ENCODE results near the gene ATP6V1B1. TPM values are rescaled to one million over a fixed set of nuclear protein-coding genes. Genes with fewer than 3 reads are reported as not detected.

The ATP6V1B1 gene
- total and polyA plus RNA-seq, 4 donors = not detected

- Histone ChIP-seq H3K27ac (ENCODE audit: low read depth in 1 of 2, low read length in 2 of 2) (no peak overlapping the region), H3K9me3 (ENCODE audit: control insufficient read depth in 4 of 4, low read length in 3 of 4) (no peaks in the 10 kb centered on the region), H3K9ac (ENCODE audit: low read depth in 1 of 2, low read length in 2 of 2) (no peak overlapping the region), H3K36me3 (ENCODE audit: control insufficient read depth in 4 of 4, insufficient read depth in 3 of 4, low read depth in 1 of 4, low read length in 3 of 4) (no peaks in the 10 kb centered on the region), H3K27me3 (ENCODE audit: control insufficient read depth in 4 of 4, insufficient read depth in 4 of 4, low read length in 3 of 4) (peaks cover 4 to 34% (median 23%) of the 10 kb centered on the region in 4 donors), H3K4me3 (ENCODE audit: low read depth in 1 of 3, low read length in 3 of 3) (no peak overlapping the region), H3K4me1 (ENCODE audit: control insufficient read depth in 4 of 4, insufficient read depth in 4 of 4, low read length in 3 of 4) (peaks cover 6 to 25% (median 16%) of the 10 kb centered on the region in 4 donors)
- no peak for TF ChIP-seq HNF4A (conservative IDR thresholded peaks at IDR 0.05)
- TF ChIP-seq, protein P1, sequence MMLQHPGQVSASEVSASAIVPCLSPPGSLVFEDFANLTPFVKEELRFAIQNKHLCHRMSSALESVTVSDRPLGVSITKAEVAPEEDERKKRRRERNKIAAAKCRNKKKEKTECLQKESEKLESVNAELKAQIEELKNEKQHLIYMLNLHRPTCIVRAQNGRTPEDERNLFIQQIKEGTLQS (IDR thresholded peaks at IDR 0.05) = no peak
- TF ChIP-seq RAD21 (IDR thresholded peaks at IDR 0.05) = no peak
- no peak for TF ChIP-seq FOXA1 (IDR thresholded peaks at IDR 0.05)
- TF ChIP-seq JUND (IDR thresholded peaks at IDR 0.05) = no peak
- TF ChIP-seq GABPA (IDR thresholded peaks at IDR 0.05 in 1 of 2, conservative IDR thresholded peaks at IDR 0.05 in 1 of 2) = no peak
- no peak for TF ChIP-seq NR2F2 (IDR thresholded peaks at IDR 0.05)
- no peak for TF ChIP-seq FOXA2 (IDR thresholded peaks at IDR 0.05)
- TF ChIP-seq, protein P2, sequence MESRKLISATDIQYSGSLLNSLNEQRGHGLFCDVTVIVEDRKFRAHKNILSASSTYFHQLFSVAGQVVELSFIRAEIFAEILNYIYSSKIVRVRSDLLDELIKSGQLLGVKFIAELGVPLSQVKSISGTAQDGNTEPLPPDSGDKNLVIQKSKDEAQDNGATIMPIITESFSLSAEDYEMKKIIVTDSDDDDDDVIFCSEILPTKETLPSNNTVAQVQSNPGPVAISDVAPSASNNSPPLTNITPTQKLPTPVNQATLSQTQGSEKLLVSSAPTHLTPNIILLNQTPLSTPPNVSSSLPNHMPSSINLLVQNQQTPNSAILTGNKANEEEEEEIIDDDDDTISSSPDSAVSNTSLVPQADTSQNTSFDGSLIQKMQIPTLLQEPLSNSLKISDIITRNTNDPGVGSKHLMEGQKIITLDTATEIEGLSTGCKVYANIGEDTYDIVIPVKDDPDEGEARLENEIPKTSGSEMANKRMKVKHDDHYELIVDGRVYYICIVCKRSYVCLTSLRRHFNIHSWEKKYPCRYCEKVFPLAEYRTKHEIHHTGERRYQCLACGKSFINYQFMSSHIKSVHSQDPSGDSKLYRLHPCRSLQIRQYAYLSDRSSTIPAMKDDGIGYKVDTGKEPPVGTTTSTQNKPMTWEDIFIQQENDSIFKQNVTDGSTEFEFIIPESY (IDR thresholded peaks at IDR 0.05) = no peak
- TF ChIP-seq EGR1 (IDR thresholded peaks at IDR 0.05; ENCODE audit: low read depth in 2 of 2) = no peak
- TF ChIP-seq TAF1 (conservative IDR thresholded peaks at IDR 0.05) = no peak
- no peak for DNase-seq (ENCODE audit: low spot score)
- WGBS = 21% methylated on average over 25 of the region's 25 CpGs
Measured at GRCh38 chr2:70895998-70896764, 39.5 kb upstream of the ATP6V1B1 start.

DNA sequence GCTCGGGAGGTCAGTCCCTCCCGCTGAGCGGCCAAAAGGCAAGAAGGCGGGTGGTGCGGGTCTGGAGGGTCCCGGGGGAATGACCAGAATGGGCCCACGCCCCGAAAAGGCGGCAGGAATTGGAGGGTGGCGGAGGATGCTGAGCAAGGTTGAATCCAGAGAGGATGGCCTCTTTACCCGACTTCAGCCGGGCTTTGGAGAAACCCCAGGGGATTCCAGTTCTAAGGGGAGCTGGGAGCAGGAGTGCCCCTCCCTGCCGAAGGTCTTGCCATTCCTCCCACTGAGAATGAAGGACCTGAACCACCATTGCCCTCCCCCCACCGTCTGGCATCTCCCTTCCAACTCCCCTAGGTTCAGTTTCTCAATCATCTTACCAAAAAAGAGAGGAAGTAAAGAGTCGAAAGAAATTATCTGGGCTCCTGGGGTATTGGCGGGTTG lies 38.9 kb upstream of the ATP6V1B1 start:
- Histone ChIP-seq H3K9ac (ENCODE audit: low read depth in 1 of 2, low read length in 2 of 2) (no peak overlapping the region), H3K4me3 (ENCODE audit: low read depth in 1 of 3, low read length in 3 of 3) (no peak overlapping the region), H3K27me3 (ENCODE audit: control insufficient read depth in 4 of 4, insufficient read depth in 4 of 4, low read length in 3 of 4) (peaks cover 4 to 29% (median 21%) of the 10 kb centered on the region in 4 donors), H3K36me3 (ENCODE audit: control insufficient read depth in 4 of 4, insufficient read depth in 3 of 4, low read depth in 1 of 4, low read length in 3 of 4) (no peaks in the 10 kb centered on the region), H3K4me1 (ENCODE audit: control insufficient read depth in 4 of 4, insufficient read depth in 4 of 4, low read length in 3 of 4) (peaks cover 8 to 31% (median 20%) of the 10 kb centered on the region in 4 donors), H3K9me3 (ENCODE audit: control insufficient read depth in 4 of 4, low read length in 3 of 4) (no peaks in the 10 kb centered on the region), H3K27ac (ENCODE audit: low read depth in 1 of 2, low read length in 2 of 2) (no peak overlapping the region)
- TF ChIP-seq JUND (IDR thresholded peaks at IDR 0.05) = no peak
- TF ChIP-seq TAF1 (conservative IDR thresholded peaks at IDR 0.05) = no peak
- TF ChIP-seq FOXA2 (IDR thresholded peaks at IDR 0.05) = no peak
- TF ChIP-seq, protein P2 (IDR thresholded peaks at IDR 0.05) = no peak
- no peak for TF ChIP-seq RXRA (IDR thresholded peaks at IDR 0.05)
- no peak for TF ChIP-seq SP1 (IDR thresholded peaks at IDR 0.05)
- TF ChIP-seq HNF4G (IDR thresholded peaks at IDR 0.05) = no peak
- DNase-seq (ENCODE audit: low spot score) = no peak
- 11% methylated on average over 16 of the region's 16 CpGs for WGBS

All from liver (tissue), 9 donors.